Stimulated activated CD4-positive, alpha-beta T cell treated with anti-CD3 and anti-CD28 coated beads, Interleukin-4, amount 100 ng/mL, for 4 hours (primary cell): ENCODE measurements around the gene ZNF276.
"Not testable (repeated sequence)": the region's sequence is repeated elsewhere in the genome, so short reads cannot be mapped to it uniquely, and the experiment has no call there.

ENCODE experiments used
- DNase-seq, 2 experiments: peaks; one replicate each; pipeline ENCODE4 v3.0.0-alpha.2; 2020

The ZNF276 gene

GRCh38 chr16:89695875-89696669, 25.3 kb upstream of the ZNF276 start:
- DNase-seq: no peak

- DNase-seq: no peak
Measured at GRCh38 chr16:89696670-89697128, 24.6 kb upstream of the ZNF276 start.

- DNase-seq: no peak
Measured at GRCh38 chr16:89697161-89697615, 24.1 kb upstream of the ZNF276 start.

GRCh38 chr16:89697616-89698331, 23.6 kb upstream of the ZNF276 start:
- DNase-seq: no peak

- not testable (repeated sequence) for DNase-seq
Measured at GRCh38 chr16:89698717-89699116, 22.6 kb upstream of the ZNF276 start.

- not testable (repeated sequence) for DNase-seq
Measured at GRCh38 chr16:89699629-89700099, 21.7 kb upstream of the ZNF276 start.

DNA sequence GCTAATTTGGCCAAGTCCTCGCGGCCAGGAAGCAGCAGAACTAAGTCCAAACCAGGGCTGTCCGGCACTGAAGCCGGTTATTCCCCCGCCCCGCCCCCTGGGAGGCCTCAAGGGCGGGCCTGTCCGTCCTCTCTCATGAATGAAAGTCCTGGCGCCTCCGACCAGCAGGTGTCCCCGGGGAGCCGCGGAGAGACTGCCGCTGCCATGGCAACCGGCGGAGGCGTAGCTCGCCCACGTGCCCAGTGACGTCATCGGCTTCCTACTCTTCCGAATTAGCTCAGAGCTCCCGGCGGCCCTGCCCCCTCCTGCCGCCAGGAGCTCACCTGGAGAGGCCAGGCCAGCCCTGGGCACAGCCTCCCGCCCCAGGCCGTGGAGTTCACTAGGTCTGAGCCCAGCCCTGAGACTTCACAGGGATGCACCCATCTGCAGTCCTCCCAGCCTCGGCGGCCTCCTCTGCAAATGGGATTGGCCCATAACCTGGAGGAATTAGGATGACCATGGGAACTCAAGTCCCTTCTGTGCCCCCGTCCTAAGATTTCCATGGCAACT, 21.2 kb upstream of the ZNF276 start:
- peak; percentile 97 to 99 for DNase-seq

GRCh38 chr16:89700649-89701424, 20.5 kb upstream of the ZNF276 start:
- DNase-seq: peak in 1 of 2 experiments; percentile 38

- peak; percentile 97 for DNase-seq
Measured at GRCh38 chr16:89701425-89702406, 19.6 kb upstream of the ZNF276 start, which contains the start of gene SPATA2L. TSS of gene SPATA2L (minus strand) at chr16:89701705. CDS start at chr16:89701232, 473 bp downstream.

DNA sequence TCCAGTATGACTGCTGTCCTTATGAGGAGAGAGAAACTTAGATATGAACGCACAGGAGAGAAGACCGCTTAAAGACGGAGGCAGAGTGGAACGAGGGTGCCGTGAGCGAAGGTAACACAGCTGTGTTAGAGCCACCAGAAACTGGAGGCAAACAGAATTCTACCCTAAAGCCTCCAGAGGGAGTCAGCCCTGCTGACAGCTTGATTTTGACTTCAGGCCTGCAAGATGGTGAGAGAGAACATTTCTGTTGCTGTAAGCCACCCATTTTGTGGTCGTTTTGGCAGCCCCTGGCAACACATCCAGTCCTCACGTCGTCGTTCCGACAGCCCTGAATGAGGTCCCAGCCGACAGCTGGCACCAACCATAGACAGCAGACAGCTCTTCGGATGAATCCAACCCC, 17.1 kb upstream of the ZNF276 start:
- no peak for DNase-seq

DNA sequence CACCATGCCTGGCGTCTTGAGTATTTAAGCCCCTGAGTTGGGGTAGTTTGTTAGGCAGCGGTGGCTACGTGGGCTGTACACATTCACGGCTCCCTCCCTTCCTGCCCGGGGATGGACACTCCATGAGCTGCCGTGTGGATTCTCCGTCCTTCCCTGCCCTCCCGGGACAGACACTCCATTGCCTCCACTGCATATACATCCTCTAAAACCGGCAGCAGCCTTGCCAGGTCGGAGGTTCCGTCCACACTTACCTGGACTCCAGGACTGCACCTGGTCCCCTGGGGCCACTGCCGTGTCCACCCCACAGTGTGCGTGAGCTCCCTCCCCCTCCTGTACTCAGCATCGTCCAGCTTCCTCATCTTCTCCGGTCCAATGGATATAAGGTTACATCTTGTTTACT, 16.3 kb upstream of the ZNF276 start:
- no peak for DNase-seq

DNA sequence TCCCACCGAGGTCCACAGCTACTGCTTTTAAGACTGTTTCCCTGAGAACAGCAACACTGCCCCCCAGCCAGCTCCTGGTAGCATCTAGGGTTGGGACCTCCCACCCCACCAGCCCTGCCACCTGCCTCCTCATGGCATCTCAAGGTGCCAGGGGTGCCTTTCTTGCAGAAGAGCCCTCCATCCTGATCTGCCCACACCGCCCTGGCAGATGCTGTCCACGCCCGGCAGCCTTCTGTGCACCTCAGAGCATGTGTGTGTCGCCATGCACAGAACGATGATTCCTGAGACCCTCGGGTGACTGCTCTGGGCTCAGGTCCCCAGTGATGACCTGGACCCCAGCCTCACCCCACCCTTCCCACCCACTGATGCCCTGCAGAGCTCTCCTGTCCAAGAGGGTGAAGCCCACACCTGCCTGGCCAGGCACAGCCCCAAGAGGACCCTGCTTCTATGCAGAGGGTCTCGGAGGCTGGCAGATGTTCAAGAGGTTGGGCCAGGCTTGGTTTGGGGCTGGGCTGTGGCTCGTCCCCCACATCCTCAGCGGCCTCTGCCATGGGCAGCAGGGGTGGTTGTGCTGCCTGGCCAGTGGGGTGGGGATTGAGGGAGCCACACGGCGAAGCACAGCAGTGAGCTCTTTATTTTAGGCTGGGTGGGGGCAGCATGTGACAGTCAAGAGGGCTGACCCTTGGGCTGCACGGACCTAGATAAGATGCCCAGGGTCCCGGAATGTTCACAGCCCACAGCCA, 14.6 kb upstream of the ZNF276 start:
- no peak for DNase-seq

- no peak for DNase-seq
Measured at GRCh38 chr16:89707695-89708094, 13.6 kb upstream of the ZNF276 start.

DNA sequence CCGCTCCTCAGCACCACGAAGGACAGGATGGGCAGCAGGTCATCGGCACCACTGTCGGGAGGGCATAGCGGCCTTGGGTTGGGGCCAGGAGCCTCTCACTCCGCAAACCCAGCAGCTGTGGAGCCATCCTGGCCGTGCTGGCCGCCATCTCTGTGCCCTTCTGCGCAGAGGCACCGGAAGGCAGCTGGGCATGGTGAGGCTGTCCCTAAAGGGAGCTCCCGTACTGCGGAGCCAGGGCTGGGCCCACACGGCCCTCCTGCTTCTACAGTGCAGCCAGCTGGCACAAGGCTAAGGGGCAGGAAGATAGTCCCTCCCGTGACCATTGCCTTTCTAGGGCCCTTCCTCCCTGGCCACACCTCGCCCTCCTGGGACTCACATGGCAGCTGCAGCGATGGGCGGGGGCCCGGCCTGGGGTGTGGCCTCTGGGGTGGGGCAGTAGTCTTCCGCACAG, 12.8 kb upstream of the ZNF276 start:
- DNase-seq: no peak

DNA sequence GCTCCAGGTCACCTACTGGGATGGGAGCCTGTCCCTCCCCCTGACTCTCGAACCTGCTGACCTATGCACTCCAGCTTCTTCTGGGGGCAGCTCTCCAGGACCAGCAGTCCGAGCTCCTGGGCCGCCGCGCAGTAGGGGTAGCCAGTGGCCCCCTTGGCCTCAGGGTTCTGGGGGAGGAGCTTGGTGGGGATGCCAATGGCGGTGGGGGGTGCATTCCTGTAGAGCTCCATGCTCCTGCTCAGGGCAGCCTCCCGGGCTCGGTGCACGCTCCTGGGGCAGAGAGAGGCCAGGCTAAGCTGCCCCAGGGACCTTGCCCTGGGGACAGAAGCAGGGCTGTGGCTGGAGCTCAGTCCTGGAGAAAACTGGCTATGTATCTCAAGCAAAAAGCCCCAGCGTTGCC, 12.2 kb upstream of the ZNF276 start:
- DNase-seq: no peak

DNA sequence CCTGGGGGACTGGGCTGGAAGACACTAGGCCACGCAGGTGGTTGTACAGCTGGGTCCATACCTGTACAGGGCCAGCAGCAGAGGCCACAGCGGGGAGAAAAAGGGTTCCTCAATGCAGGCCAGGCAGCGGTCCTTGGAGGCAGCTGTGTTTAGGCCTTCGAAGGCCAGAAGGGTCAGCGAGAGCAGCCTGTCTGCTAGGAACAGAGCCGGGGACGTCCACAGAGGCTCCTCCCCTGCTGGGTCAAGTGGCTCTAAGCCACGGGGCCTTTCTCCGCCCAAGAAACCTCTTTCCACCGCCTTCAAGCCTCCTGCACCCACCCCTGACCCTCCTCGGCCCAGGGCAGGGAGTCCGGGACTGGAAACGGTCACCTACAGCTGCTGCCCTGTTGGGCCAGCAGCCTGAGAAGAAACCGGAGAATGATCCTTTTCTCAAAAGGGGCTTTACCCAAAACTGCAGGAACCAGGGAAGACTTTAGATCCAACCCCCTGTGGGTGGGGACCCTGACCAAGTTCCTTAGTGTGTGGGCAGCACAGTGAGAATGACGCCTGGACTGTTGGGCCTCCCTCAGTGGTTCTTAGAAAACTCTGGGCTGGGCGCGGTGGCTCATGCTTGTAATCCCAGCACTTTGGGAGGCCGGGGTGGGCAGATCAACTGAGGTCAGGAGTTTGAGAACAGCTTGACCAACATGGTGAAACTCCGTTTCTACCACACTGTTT, 11.5 kb upstream of the ZNF276 start:
- no peak for DNase-seq

DNA sequence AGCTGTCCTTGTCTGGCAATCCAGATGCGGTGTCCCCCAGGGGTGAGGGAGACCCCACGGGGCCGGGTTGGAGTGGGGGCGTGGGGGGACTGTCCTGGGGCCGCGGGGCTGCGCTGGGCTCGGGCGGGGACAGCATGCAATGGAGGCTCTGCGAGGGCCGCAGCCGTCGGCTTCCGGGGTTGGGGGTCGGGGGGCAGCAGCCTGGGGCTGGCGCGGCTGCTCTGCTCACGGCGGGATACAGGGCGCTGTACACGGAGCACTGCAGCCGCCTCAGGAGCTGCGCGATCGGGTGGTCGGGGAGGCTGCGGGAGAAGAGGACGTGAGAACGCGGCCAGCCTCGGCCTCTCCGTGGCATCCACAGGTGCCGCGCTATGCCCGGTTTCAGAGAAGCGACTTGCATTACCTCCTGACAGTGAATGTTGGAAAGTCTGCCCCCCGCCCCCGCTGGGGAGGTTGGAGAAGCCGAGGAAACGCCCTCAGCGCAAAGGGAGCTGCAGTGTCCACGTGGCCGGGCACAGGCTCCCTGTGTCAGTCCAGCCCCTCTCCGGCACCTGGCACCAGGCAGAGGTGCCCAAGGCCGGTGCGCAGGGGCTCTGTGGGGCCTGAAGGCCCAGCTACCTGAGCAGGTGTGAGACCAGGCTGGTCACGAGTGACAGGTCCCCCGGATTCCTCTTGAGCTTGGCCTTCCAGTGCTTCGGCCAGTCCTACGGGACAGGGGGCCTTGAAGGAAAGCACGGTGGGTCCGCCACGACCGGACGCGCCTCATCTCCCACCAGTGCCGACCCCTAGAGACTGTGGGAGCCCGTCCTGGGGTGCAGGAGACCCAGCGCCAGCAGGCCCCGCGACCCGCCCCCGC, 10.4 kb upstream of the ZNF276 start:
- DNase-seq: no peak

DNA sequence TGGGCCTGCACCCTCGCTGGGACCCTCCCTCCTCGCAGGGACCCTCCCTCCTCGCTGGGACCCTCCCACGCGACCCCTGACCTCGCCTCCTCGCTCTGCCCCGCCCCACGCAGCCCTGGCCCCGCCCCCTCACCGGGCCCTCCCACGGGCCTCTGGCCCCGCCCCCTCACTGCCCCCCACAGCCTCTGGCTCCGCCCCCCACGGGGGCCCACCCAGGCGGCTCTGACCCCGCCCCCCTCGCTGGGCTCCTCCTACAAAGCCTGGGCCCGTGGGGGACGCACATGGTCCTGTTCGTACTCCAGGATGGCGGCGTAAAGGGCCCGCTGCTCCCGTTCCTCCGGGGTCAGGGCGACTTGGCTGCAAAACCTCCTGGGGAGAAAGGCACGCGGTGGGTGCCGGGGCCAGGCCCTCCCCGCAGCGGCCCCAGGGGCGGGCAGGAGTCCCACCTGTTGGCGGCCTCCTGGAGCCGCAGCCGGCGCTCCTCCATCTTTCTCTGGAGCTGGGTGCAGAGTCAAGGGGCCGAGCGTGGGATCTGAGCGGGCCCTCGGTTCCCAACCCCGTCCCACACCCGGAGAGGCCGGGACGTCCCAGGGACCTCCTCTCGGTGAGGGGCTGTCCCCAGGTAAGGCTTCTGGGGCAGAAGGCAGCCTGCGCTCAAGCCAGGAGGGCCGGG, 9.6 kb upstream of the ZNF276 start:
- DNase-seq: peak; percentile 67 to 79
